ENCODE results near the gene PI4KA. TPM values are rescaled to one million over a fixed set of nuclear protein-coding genes. Genes with fewer than 3 reads are reported as not detected.
"Not testable (repeated sequence)": the region's sequence is repeated elsewhere in the genome, so short reads cannot be mapped to it uniquely, and the experiment has no call there.

PI4KA gene
- total RNA-seq, 1 donor from 2014 or later: 80.4 TPM

DNA sequence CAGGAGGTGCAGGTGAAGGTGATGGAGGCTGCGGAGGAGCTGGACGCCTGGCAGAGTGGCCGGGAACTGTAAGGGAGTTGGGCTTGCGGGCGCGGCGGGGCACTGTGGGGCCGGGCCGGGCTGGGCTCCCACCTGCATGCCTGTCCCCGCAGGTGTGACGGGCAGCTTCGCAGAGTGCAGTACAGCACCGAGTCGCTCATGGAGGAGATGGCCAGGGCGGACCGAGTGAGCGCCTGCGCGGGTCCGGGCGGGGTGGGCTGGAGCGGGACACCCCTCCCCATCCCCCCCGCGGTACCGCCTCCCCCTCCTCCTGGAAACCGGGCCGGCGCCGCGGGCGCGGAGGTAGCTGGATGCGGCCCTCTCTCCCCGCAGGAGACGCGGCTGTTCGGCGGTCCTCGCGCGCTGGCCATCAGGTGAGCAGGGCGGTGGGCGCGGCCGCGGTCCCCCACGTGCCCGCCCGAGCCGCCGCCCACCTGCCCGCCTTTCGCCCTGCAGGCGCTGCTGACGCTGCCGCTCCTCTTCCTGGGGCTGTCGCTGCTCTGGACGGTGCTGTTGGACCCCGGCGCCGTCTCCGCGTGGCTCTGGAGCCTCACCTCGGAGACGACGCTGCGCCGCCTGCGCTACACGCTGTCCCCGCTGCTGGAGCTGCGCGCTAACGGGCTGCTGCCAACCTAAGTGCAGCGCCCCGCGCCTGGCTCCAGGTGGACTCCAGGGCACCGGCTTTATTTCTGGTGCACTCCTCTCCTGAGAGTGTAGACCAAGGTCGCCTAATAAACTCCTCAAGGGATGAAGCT lies 154.6 kb downstream of the PI4KA start:
- H3K4me1 Mint-ChIP-seq (ENCODE audit: low read depth); H3K27ac Mint-ChIP-seq; DNase-seq (ENCODE audit: low spot score); H3K9me3 Mint-ChIP-seq; H3K36me3 Mint-ChIP-seq (ENCODE audit: low read depth): not testable (repeated sequence)
- Mint-ChIP-seq H3K27me3 (ENCODE audit: insufficient read depth) (peaks cover 17% of the 10 kb centered on the region), H3K4me3 (peak overlapping the region; percentile 68)
- intact Hi-C loops (cut with micrococcal nuclease): loop anchor here (2.0 to 5.0 kb wide), 4 partner anchors 142 to 382 kb away; partner anchors contain the start of genes DGCR6L, MED15, PI4KA and SNAP29

- intact Hi-C loops (cut with micrococcal nuclease): loop anchor here (2.0 to 5.0 kb wide), 4 partner anchors 141 to 381 kb away; partner anchors contain the start of genes DGCR6L, MED15, PI4KA and SNAP29
- DNase-seq (ENCODE audit: low spot score); H3K4me1 Mint-ChIP-seq (ENCODE audit: low read depth); H3K36me3 Mint-ChIP-seq (ENCODE audit: low read depth); H3K27ac Mint-ChIP-seq; H3K9me3 Mint-ChIP-seq: not testable (repeated sequence)
- Mint-ChIP-seq H3K4me3 (peak overlapping the region; percentile 95), H3K27me3 (ENCODE audit: insufficient read depth) (peaks cover 17% of the 10 kb centered on the region)
Observed at GRCh38 chr22:20703414-20703806, 155.2 kb downstream of the PI4KA start.

- not testable (repeated sequence) for H3K9me3 Mint-ChIP-seq; H3K4me1 Mint-ChIP-seq (ENCODE audit: low read depth); H3K36me3 Mint-ChIP-seq (ENCODE audit: low read depth)
- peak; percentile 90 for DNase-seq (ENCODE audit: low spot score)
- H3K27ac Mint-ChIP-seq: peak overlapping the region; percentile 98
- peak overlapping the region; percentile 95 for H3K4me3 Mint-ChIP-seq
- peaks cover 17% of the 10 kb centered on the region for H3K27me3 Mint-ChIP-seq (ENCODE audit: insufficient read depth)
- intact Hi-C loops (cut with micrococcal nuclease): loop anchor here (2.0 to 5.0 kb wide), 4 partner anchors 140 to 380 kb away; partner anchors contain the start of genes DGCR6L, MED15, PI4KA and SNAP29
Observed at GRCh38 chr22:20702546-20703413, 155.8 kb downstream of the PI4KA start.

GRCh38 chr22:20702175-20702545 lies 156.5 kb downstream of the PI4KA start:
- Mint-ChIP-seq H3K27me3 (ENCODE audit: insufficient read depth) (peaks cover 17% of the 10 kb centered on the region), H3K27ac (peak overlapping the region; percentile 18)
- intact Hi-C loops (cut with micrococcal nuclease): loop anchor here (2.0 to 5.0 kb wide), 4 partner anchors 140 to 380 kb away; partner anchors contain the start of genes DGCR6L, MED15, PI4KA and SNAP29

DNA sequence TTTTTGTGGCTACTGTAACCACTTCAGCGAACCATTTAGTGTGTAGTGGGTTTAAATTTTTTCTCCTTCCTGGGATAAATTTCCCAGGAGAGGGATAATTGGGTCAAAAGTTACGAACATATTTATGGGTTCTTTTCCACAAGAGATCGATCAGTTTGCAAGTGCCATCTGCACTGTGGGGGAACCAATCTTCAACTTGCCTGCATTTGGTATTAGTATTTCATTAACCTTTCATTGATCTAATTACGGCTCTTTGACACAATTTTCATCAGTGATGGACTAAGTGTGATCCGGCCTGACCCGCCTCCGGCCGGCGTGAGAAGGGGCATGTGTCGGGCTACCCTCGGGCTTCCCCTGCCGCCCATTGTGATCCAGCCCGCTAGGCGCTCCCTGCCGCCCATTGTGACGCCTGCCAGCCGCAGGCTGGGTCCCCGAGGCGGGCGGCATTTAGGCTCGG lies 156.9 kb downstream of the PI4KA start:
- peak overlapping the region; percentile 76 for H3K4me3 Mint-ChIP-seq
- not testable (repeated sequence) for H3K4me1 Mint-ChIP-seq (ENCODE audit: low read depth); H3K27ac Mint-ChIP-seq; H3K9me3 Mint-ChIP-seq; DNase-seq (ENCODE audit: low spot score); H3K36me3 Mint-ChIP-seq (ENCODE audit: low read depth)
- intact Hi-C loops (cut with micrococcal nuclease): loop anchor here (2.0 to 5.0 kb wide), 4 partner anchors 139 to 379 kb away; partner anchors contain the start of genes DGCR6L, MED15, PI4KA and SNAP29
- peaks cover 17% of the 10 kb centered on the region for H3K27me3 Mint-ChIP-seq (ENCODE audit: insufficient read depth)

More at GRCh38 chr22:20702175-20702545, 156.5 kb downstream of the PI4KA start:
- H3K9me3 Mint-ChIP-seq; H3K36me3 Mint-ChIP-seq (ENCODE audit: low read depth); H3K4me1 Mint-ChIP-seq (ENCODE audit: low read depth); DNase-seq (ENCODE audit: low spot score): not testable (repeated sequence)
- peak overlapping the region; percentile 95 for H3K4me3 Mint-ChIP-seq

DNA sequence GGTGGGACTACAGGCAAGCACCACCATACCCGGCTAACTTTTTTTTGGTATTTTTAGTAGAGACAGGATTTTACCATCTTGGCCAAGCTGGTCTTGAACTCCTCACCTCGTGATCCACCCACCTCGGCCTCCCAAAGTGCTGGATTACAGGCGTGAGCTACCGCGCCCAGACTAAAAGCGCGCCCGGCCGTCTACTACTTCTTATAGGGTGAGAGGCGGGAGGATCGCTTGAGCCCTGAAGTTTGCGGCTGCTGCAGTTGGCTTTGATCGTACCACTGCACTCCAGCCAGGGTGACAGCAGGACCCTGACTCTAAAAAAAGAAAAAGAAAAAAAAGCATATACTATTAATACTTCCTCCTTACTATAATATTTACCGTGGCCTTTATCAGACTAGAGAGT lies 158.3 kb downstream of the PI4KA start:
- peaks cover 16% of the 10 kb centered on the region for H3K27me3 Mint-ChIP-seq (ENCODE audit: insufficient read depth)
- intact Hi-C loops (cut with micrococcal nuclease): loop anchor here (5.0 kb wide), 2 partner anchors 138 to 378 kb away; partner anchors contain the start of gene DGCR6L
- DNase-seq (ENCODE audit: low spot score); H3K36me3 Mint-ChIP-seq (ENCODE audit: low read depth); H3K9me3 Mint-ChIP-seq; H3K27ac Mint-ChIP-seq; H3K4me3 Mint-ChIP-seq; H3K4me1 Mint-ChIP-seq (ENCODE audit: low read depth): not testable (repeated sequence)

DNA sequence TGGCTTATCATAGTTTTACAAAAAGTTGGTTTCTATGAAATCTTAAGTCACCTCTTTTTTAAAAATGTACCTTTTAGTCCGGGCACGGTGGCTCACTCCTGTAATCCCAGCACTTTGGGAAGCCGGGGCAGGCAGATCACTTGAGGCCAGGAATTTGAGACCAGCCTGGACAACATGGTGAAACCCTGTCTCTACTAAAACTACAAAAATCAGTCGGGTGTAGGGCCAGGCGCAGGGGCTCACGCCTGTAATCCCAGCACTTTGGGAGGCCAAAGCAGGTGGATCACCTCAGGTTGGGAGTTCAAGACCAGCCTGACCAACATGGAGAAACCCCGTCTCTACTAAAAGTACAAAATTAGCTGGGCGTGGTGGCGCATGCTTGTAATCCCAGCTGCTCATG lies 158.8 kb downstream of the PI4KA start:
- not testable (repeated sequence) for H3K4me1 Mint-ChIP-seq (ENCODE audit: low read depth); H3K9me3 Mint-ChIP-seq; DNase-seq (ENCODE audit: low spot score); H3K36me3 Mint-ChIP-seq (ENCODE audit: low read depth); H3K4me3 Mint-ChIP-seq; H3K27ac Mint-ChIP-seq
- intact Hi-C loops (cut with micrococcal nuclease): loop anchor here (5.0 kb wide), 2 partner anchors 138 to 378 kb away; partner anchors contain the start of gene DGCR6L
- H3K27me3 Mint-ChIP-seq (ENCODE audit: insufficient read depth): peaks cover 11% of the 10 kb centered on the region

DNA sequence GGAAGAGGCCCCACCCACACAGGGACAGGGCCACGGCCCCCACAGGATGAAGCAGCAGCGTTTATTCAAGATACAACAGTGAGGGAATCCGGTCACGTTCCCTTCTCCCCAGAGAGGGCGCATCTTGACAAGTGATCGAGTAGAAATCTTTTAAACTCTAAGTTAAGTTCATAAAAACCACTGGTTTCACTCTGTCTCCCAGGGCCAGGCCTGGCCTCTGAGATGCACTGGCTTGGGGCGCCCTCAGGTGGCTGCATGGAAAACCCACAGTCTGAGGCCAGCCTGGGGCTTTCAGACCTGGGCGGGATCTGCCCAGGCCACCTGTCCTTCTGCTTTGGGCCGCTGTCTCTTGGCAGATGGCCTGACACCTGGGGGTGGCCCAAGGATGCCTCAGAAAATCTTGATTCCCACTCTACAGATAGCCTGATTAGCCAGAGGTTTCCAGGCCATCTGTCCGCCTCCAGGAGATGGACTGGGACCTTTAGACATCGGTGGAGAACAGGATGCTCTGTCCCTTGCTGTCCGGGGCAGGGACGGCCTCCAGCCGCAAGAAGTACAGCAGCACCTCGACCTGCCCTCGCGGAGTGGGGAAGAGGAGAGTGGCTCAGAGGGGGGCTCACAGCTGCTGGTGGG lies 161.0 kb downstream of the PI4KA start:
- H3K27me3 Mint-ChIP-seq (ENCODE audit: insufficient read depth); H3K4me1 Mint-ChIP-seq (ENCODE audit: low read depth); H3K9me3 Mint-ChIP-seq; H3K27ac Mint-ChIP-seq; H3K36me3 Mint-ChIP-seq (ENCODE audit: low read depth); H3K4me3 Mint-ChIP-seq: not testable (repeated sequence)
- peak; percentile 68 for DNase-seq (ENCODE audit: low spot score)
- intact Hi-C loops (cut with micrococcal nuclease): loop anchor here (2.0 kb wide), 1 partner anchor 279 kb away; no protein-coding TSS in a partner anchor

- H3K27ac Mint-ChIP-seq; H3K36me3 Mint-ChIP-seq (ENCODE audit: low read depth); H3K27me3 Mint-ChIP-seq (ENCODE audit: insufficient read depth); H3K4me3 Mint-ChIP-seq; H3K9me3 Mint-ChIP-seq; H3K4me1 Mint-ChIP-seq (ENCODE audit: low read depth); DNase-seq (ENCODE audit: low spot score): not testable (repeated sequence)
- intact Hi-C loops (cut with micrococcal nuclease): loop anchor here (2.0 kb wide), 1 partner anchor 277 kb away; no protein-coding TSS in a partner anchor
Observed at GRCh38 chr22:20696056-20696455, 162.6 kb downstream of the PI4KA start.

DNA sequence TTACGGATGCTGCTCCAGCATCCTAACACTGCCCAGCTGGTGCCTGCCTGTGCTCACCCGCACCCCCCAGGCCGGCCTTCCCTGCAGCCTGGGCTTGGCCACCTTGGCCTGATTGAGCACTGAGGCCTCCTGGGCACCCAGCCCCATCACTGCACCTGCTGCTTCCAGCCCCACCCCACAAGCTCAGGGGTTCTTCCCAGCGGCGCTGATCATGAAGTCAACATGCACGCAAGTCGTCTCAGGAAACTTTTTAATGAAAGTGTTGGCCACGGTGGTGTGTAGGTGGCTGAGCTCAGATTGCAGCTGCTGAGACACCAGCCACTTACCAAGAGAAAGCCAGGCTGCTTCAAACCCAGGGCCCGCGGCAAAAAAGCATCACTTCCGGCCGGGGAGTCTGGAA lies 163.4 kb downstream of the PI4KA start:
- intact Hi-C loops (cut with micrococcal nuclease); H3K4me3 Mint-ChIP-seq; DNase-seq (ENCODE audit: low spot score); H3K9me3 Mint-ChIP-seq; H3K27ac Mint-ChIP-seq; H3K27me3 Mint-ChIP-seq (ENCODE audit: insufficient read depth); H3K4me1 Mint-ChIP-seq (ENCODE audit: low read depth); H3K36me3 Mint-ChIP-seq (ENCODE audit: low read depth): not testable (repeated sequence)

DNA sequence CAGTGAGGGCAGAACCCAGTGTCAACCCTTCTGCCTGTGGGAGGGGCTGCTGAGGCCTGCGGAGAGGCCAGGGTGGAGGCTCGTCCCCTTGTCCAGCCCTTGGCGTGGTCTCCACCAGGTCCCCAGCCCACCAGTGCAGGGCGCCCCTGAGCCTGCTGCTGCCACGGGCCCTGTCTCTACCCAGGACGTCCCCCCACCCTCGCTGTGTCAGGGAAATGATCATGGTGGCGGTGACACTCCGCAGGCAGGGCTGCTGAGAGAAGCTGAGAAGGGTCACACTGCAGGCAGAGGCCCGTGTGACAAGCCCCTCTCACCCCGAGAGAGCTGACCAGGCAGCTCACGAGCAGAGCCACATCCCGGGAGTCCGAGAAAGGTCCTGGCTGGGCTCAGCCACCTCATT lies 164.4 kb downstream of the PI4KA start:
- H3K4me3 Mint-ChIP-seq; H3K27ac Mint-ChIP-seq; DNase-seq (ENCODE audit: low spot score); H3K4me1 Mint-ChIP-seq (ENCODE audit: low read depth); H3K27me3 Mint-ChIP-seq (ENCODE audit: insufficient read depth); intact Hi-C loops (cut with micrococcal nuclease); H3K36me3 Mint-ChIP-seq (ENCODE audit: low read depth); H3K9me3 Mint-ChIP-seq: not testable (repeated sequence)

DNA sequence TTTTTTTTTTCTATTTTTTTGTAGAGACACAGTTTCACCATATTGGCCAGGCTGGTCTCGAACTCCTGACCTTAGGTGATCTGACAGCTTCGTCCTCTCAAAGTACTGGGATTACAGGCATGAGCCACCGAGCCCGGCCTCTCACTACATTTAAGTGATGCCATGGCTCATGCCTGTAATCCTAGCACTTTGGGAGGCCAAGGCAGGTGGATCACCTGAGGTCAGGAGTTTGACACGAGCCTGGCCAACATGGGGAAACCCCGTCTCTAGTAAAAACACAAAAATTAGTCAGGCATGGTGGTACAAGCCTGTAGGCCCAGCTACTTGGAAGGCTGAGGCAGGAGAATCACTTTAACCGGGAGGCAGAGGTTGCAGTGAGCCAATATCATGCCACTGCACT lies 165.7 kb downstream of the PI4KA start:
- intact Hi-C loops (cut with micrococcal nuclease); H3K27me3 Mint-ChIP-seq (ENCODE audit: insufficient read depth); H3K36me3 Mint-ChIP-seq (ENCODE audit: low read depth); H3K27ac Mint-ChIP-seq; H3K4me3 Mint-ChIP-seq; H3K4me1 Mint-ChIP-seq (ENCODE audit: low read depth); DNase-seq (ENCODE audit: low spot score); H3K9me3 Mint-ChIP-seq: not testable (repeated sequence)

Data from activated T-helper 1 cell treated with anti-CD3 and anti-CD28 coated beads, Interleukin-12 subunit alpha, Interleukin-12 subunit beta, Interleukin-2, Interleukin-4 antibody, amounts not matched to agents 30 ng/mL and 10 ng/mL and 1 ng/mL, durations not matched to agents 14 hours and 24 hours and 36 hours (primary cell).